Common myeloid progenitor, CD34-positive (primary cell): ENCODE data around the gene DDX10.
A peak's percentile ranks its signal among the peaks of the same experiment; 100 is the strongest.

Experiments
- CTCF ChIA-PET: fragments of 350-600 bp; sonication (Branson Sonifier 250); formaldehyde crosslinking; loops from one replicate; lab custom pipeline; 2021; ENCODE audit warnings: antibody characterized with exemption; lab: Charles Lee
- POLR2A ChIA-PET: fragments of 350-600 bp; sonication (Branson Sonifier 250); formaldehyde crosslinking; loops from one replicate; lab custom pipeline; 2021; ENCODE audit warnings: antibody characterized with exemption; lab: Charles Lee
- DNase-seq, 3 donors: peaks; one replicate each; pipeline versions ENCODE4 v3.0.0 to v3.0.0-alpha.2; 2013
- H3K27ac ChIP-seq, 2 experiments: 1 replicate in 1 of 2; 2 replicates in 1 of 2; pipeline ENCODE4 v1.7.0; 2013; ENCODE audit warnings: inconsistent platforms in 2 of 2, low read length in 2 of 2, mild to moderate bottlenecking in 2 of 2, low read depth in 1 of 2, moderate library complexity in 1 of 2; ENCODE audit not compliant: severe bottlenecking in 2 of 2, insufficient read depth in 1 of 2, poor library complexity in 1 of 2
- H3K27me3 ChIP-seq, 5 experiments: replicated peaks in 2 of 5; 1 replicate in 3 of 5; 2 replicates in 2 of 5; pipeline versions ENCODE4 v1.6.1 to v1.7.0; 2013; ENCODE audit warnings: low read length in 4 of 5, mild to moderate bottlenecking in 2 of 5, moderate library complexity in 2 of 5, inconsistent platforms in 1 of 5; ENCODE audit not compliant: insufficient read depth in 5 of 5, control insufficient read depth in 4 of 5
- H3K36me3 ChIP-seq, 4 experiments: 1 replicate in 2 of 4; 2 replicates in 2 of 4; pipeline versions ENCODE4 v1.6.1 to v1.7.0; 2013; ENCODE audit warnings: low read length in 3 of 4, control low read depth in 1 of 4, mild to moderate bottlenecking in 1 of 4; ENCODE audit not compliant: control insufficient read depth in 4 of 4, insufficient read depth in 4 of 4
- H3K4me1 ChIP-seq, 4 experiments: 1 replicate in 3 of 4; 2 replicates in 1 of 4; pipeline versions ENCODE4 v1.6.1 to v1.7.1; 2013; ENCODE audit warnings: low read length in 3 of 4, mild to moderate bottlenecking in 3 of 4, control low read depth in 1 of 4, inconsistent platforms in 1 of 4, moderate library complexity in 1 of 4; ENCODE audit not compliant: control insufficient read depth in 4 of 4, insufficient read depth in 4 of 4; ENCODE audit errors: control extremely low read depth in 1 of 4
- H3K4me3 ChIP-seq, 7 experiments: 1 replicate in 4 of 7; 2 replicates in 3 of 7; pipeline versions ENCODE4 v1.5.1 to v1.7.0; 2013; ENCODE audit warnings: mild to moderate bottlenecking in 7 of 7, low read length in 6 of 7, moderate library complexity in 6 of 7, inconsistent platforms in 2 of 7, low read depth in 2 of 7, control low read depth in 1 of 7; ENCODE audit not compliant: insufficient read depth in 4 of 7, control insufficient read depth in 1 of 7; ENCODE audit errors: extremely low read depth in 1 of 7
- H3K9me3 ChIP-seq, 5 experiments: 1 replicate in 4 of 5; 2 replicates in 1 of 5; pipeline versions ENCODE4 v1.6.1 to v1.7.1; 2013; ENCODE audit warnings: low read length in 4 of 5, mild to moderate bottlenecking in 2 of 5, inconsistent platforms in 1 of 5, low read depth in 1 of 5, moderate library complexity in 1 of 5; ENCODE audit not compliant: control insufficient read depth in 4 of 5, insufficient read depth in 2 of 5; ENCODE audit errors: control extremely low read depth in 1 of 5
- WGBS: methylation state at CpG from one replicate; pipeline ENCODE4 v1.1.5; 2013; ENCODE audit not compliant: insufficient coverage; 5-methylcytosine and 5-hydroxymethylcytosine counted together

DDX10 gene

GRCh38 chr11:108793138-108793537, 128.3 kb downstream of the DDX10 start:
- Histone ChIP-seq H3K27ac (no peak overlapping the region), H3K4me3 (no peak overlapping the region), H3K36me3 (no peaks in the 10 kb centered on the region), H3K4me1 (no peaks in the 10 kb centered on the region), H3K27me3 (no peaks in the 10 kb centered on the region), H3K9me3 (no peaks in the 10 kb centered on the region)
- POLR2A ChIA-PET = no interaction called here
- CTCF ChIA-PET = no interaction called here
- WGBS = 100% methylated on average over 1 of the region's 2 CpGs
- no peak for DNase-seq

- ChIA-PET CTCF (no interaction called here), POLR2A (no interaction called here)
- Histone ChIP-seq H3K9me3 (no peaks in the 10 kb centered on the region), H3K4me3 (no peak overlapping the region), H3K27me3 (no peaks in the 10 kb centered on the region), H3K27ac (no peak overlapping the region), H3K36me3 (no peaks in the 10 kb centered on the region), H3K4me1 (no peaks in the 10 kb centered on the region)
- DNase-seq = no peak
- no CpG with 5 or more reads among the region's 2 CpGs for WGBS
Measured at GRCh38 chr11:108793611-108794010, 128.7 kb downstream of the DDX10 start.

GRCh38 chr11:108796551-108796950, 131.7 kb downstream of the DDX10 start:
- 97% methylated on average over 4 of the region's 4 CpGs for WGBS
- Histone ChIP-seq H3K4me1 (no peaks in the 10 kb centered on the region), H3K27me3 (no peaks in the 10 kb centered on the region), H3K4me3 (no peak overlapping the region), H3K36me3 (no peaks in the 10 kb centered on the region), H3K9me3 (no peaks in the 10 kb centered on the region), H3K27ac (no peak overlapping the region)
- no peak for DNase-seq
- CTCF ChIA-PET = no interaction called here
- POLR2A ChIA-PET = interaction anchor here (0.7 kb wide), 1 partner anchor 118 kb away, joined by 3 read pairs; no protein-coding TSS in a partner anchor

- H3K36me3 ChIP-seq = no peaks in the 10 kb centered on the region
- peak in 1 of 3 donors; percentile 8 for DNase-seq
- no peaks in the 10 kb centered on the region for H3K4me1 ChIP-seq
- ChIA-PET CTCF (no interaction called here), POLR2A (interaction anchor here (0.7 kb wide), 1 partner anchor 117 kb away, joined by 3 read pairs; no protein-coding TSS in a partner anchor)
- no peak overlapping the region for H3K27ac ChIP-seq
- WGBS = 97% methylated on average over 3 of the region's 4 CpGs
- no peak overlapping the region for H3K4me3 ChIP-seq
- no peaks in the 10 kb centered on the region for H3K9me3 ChIP-seq
- no peaks in the 10 kb centered on the region for H3K27me3 ChIP-seq
Measured at GRCh38 chr11:108797578-108798100, 132.8 kb downstream of the DDX10 start.

GRCh38 chr11:108802492-108802891, 137.6 kb downstream of the DDX10 start:
- ChIA-PET CTCF (interaction anchor here (0.6 kb wide), 1 partner anchor 108 kb away, joined by 3 read pairs; no protein-coding TSS in a partner anchor), POLR2A (no interaction called here)
- DNase-seq = no peak
- no peak overlapping the region for H3K4me3 ChIP-seq
- H3K4me1 ChIP-seq = no peaks in the 10 kb centered on the region
- H3K27ac ChIP-seq = no peak overlapping the region
- peaks cover 0 to 3% (median 1%) of the 10 kb centered on the region in 4 experiments for H3K36me3 ChIP-seq
- H3K9me3 ChIP-seq = no peaks in the 10 kb centered on the region
- no CpG with 5 or more reads among the region's 1 CpG for WGBS
- H3K27me3 ChIP-seq = no peaks in the 10 kb centered on the region

- Histone ChIP-seq H3K27me3 (no peaks in the 10 kb centered on the region), H3K4me1 (no peaks in the 10 kb centered on the region), H3K27ac (no peak overlapping the region), H3K36me3 (peaks cover 0 to 3% (median 1%) of the 10 kb centered on the region in 4 experiments), H3K4me3 (no peak overlapping the region), H3K9me3 (no peaks in the 10 kb centered on the region)
- ChIA-PET POLR2A (no interaction called here), CTCF (interaction anchor here (0.9 kb wide), 1 partner anchor 42 kb away, joined by 3 read pairs; no protein-coding TSS in a partner anchor)
- no peak for DNase-seq
- WGBS = no CpG with 5 or more reads among the region's 1 CpG
Measured at GRCh38 chr11:108803776-108804175, 138.9 kb downstream of the DDX10 start.

GRCh38 chr11:108804511-108804910, 139.6 kb downstream of the DDX10 start:
- no peak for DNase-seq
- Histone ChIP-seq H3K27ac (no peak overlapping the region), H3K27me3 (no peaks in the 10 kb centered on the region), H3K4me1 (no peaks in the 10 kb centered on the region), H3K9me3 (peaks cover 0 to 6% (median 0%) of the 10 kb centered on the region in 5 experiments), H3K36me3 (peaks cover 0 to 5% (median 4%) of the 10 kb centered on the region in 4 experiments), H3K4me3 (no peak overlapping the region)
- CTCF ChIA-PET = interaction anchor here (0.9 kb wide), 1 partner anchor 41 kb away, joined by 3 read pairs; no protein-coding TSS in a partner anchor
- POLR2A ChIA-PET = no interaction called here
- no CpG with 5 or more reads among the region's 2 CpGs for WGBS
